ENCODE data around the gene IQGAP2. TPM values are rescaled to one million over a fixed set of nuclear protein-coding genes. Genes with fewer than 3 reads are reported as not detected.

Gene IQGAP2
- total and polyA plus RNA-seq, 2 donors from 2014 or later = 23.2 to 35.8 TPM

- DNase-seq (no peak), FAIRE-seq (no peak)
- Histone ChIP-seq H3K36me3 (ENCODE audit: control insufficient read depth in 2 of 3, insufficient read depth in 3 of 3, low read length in 3 of 3) (no peaks in the 10 kb centered on the region), H3K9me3 (ENCODE audit: control insufficient read depth in 2 of 3, insufficient read depth in 1 of 3, low read length in 3 of 3) (no peaks in the 10 kb centered on the region), H3K27me3 (ENCODE audit: control insufficient read depth, insufficient read depth, low read length) (no peaks in the 10 kb centered on the region), H3K9ac (ENCODE audit: low read length in 3 of 3) (no peak overlapping the region), H3K4me1 (ENCODE audit: control insufficient read depth in 2 of 3, insufficient read depth in 2 of 3, low read depth in 1 of 3, low read length in 3 of 3) (peaks cover 3 to 19% (median 6%) of the 10 kb centered on the region in 3 donors), H3K4me3 (ENCODE audit: low read length in 3 of 3) (no peak overlapping the region), H3K27ac (ENCODE audit: low read depth in 2 of 2, low read length in 2 of 2) (no peak overlapping the region)
- intact Hi-C loops (cut with DNase I) = no loop called here
- TF ChIP-seq CTCF (IDR thresholded peaks at IDR 0.05; ENCODE audit: borderline replicate concordance, extremely low read depth, insufficient read depth) = no peak
Measured at GRCh38 chr5:76542241-76542640, 139.2 kb downstream of the IQGAP2 start.

GRCh38 chr5:76542887-76543690 is 140.0 kb downstream of the IQGAP2 start:
- Histone ChIP-seq H3K27ac (ENCODE audit: low read depth in 2 of 2, low read length in 2 of 2) (peak overlapping the region; percentile 7 to 48), H3K36me3 (ENCODE audit: control insufficient read depth in 2 of 3, insufficient read depth in 3 of 3, low read length in 3 of 3) (no peaks in the 10 kb centered on the region), H3K4me3 (ENCODE audit: low read length in 3 of 3) (no peak overlapping the region), H3K4me1 (ENCODE audit: control insufficient read depth in 2 of 3, insufficient read depth in 2 of 3, low read depth in 1 of 3, low read length in 3 of 3) (peaks cover 3 to 24% (median 6%) of the 10 kb centered on the region in 3 donors), H3K27me3 (ENCODE audit: control insufficient read depth, insufficient read depth, low read length) (no peaks in the 10 kb centered on the region), H3K9ac (ENCODE audit: low read length in 3 of 3) (no peak overlapping the region), H3K9me3 (ENCODE audit: control insufficient read depth in 2 of 3, insufficient read depth in 1 of 3, low read length in 3 of 3) (no peaks in the 10 kb centered on the region)
- TF ChIP-seq CTCF (IDR thresholded peaks at IDR 0.05; ENCODE audit: borderline replicate concordance, extremely low read depth, insufficient read depth) = no peak
- no peak for FAIRE-seq
- intact Hi-C loops (cut with DNase I) = no loop called here
- peak in 4 of 5 donors; percentile 47 to 66 (median 56) for DNase-seq

- Histone ChIP-seq H3K9me3 (ENCODE audit: control insufficient read depth in 2 of 3, insufficient read depth in 1 of 3, low read length in 3 of 3) (no peaks in the 10 kb centered on the region), H3K4me3 (ENCODE audit: low read length in 3 of 3) (no peak overlapping the region), H3K27ac (ENCODE audit: low read depth in 2 of 2, low read length in 2 of 2) (no peak overlapping the region), H3K4me1 (ENCODE audit: control insufficient read depth in 2 of 3, insufficient read depth in 2 of 3, low read depth in 1 of 3, low read length in 3 of 3) (peaks cover 3 to 24% (median 6%) of the 10 kb centered on the region in 3 donors), H3K27me3 (ENCODE audit: control insufficient read depth, insufficient read depth, low read length) (no peaks in the 10 kb centered on the region), H3K36me3 (ENCODE audit: control insufficient read depth in 2 of 3, insufficient read depth in 3 of 3, low read length in 3 of 3) (no peaks in the 10 kb centered on the region), H3K9ac (ENCODE audit: low read length in 3 of 3) (no peak overlapping the region)
- TF ChIP-seq CTCF (IDR thresholded peaks at IDR 0.05; ENCODE audit: borderline replicate concordance, extremely low read depth, insufficient read depth) = peak; percentile 65
- intact Hi-C loops (cut with DNase I) = no loop called here
- no peak for FAIRE-seq
- peak in 4 of 5 donors; percentile 47 to 82 (median 67) for DNase-seq
Measured at GRCh38 chr5:76544268-76544926, 141.3 kb downstream of the IQGAP2 start.

All from kidney (tissue), 14 donors.